ENCODE results near the gene RTN4IP1.
A peak's percentile ranks its signal among the peaks of the same experiment; 100 is the strongest.

RTN4IP1 gene

DNA sequence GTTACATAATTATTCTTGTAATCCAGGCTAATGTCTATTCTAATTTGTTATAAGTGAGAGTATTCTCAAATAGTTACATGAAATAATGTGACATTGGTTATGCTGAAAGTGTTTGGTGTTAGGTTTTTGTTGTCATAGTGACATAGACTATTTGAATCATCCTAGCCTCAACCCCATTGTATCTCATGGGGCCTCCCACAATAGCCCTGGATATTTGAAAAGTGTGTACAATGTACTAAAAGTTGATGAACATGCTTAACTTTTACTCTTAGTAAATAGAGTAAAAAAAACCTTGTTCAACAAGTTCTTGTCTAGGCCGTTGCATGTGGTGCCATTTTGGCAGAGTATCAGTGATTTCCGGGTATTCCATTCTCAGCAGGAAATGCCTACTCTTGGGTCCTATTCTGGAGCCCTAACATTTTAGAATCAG is 83.0 kb downstream of the RTN4IP1 start:
- no peak for DNase-seq

DNA sequence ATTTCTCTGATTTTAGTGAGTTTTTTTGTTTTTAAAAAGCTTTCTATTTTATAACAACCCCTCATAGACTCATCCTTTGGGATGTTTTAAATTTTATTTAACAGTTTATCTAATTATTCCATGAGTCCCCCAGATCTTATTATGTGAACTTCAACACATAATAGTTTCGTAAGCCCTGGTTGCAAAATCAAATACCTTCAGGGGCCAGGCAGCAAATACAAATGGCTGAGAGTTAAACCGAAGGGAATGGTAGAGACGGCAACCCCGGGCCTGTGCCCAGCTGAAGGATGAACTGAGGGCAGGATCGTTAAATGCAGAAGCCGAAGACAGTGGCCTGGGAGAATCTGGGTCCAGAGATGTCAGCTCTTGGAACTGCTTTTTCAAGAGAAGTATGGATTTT is 88.4 kb downstream of the RTN4IP1 start:
- no peak for DNase-seq

DNA sequence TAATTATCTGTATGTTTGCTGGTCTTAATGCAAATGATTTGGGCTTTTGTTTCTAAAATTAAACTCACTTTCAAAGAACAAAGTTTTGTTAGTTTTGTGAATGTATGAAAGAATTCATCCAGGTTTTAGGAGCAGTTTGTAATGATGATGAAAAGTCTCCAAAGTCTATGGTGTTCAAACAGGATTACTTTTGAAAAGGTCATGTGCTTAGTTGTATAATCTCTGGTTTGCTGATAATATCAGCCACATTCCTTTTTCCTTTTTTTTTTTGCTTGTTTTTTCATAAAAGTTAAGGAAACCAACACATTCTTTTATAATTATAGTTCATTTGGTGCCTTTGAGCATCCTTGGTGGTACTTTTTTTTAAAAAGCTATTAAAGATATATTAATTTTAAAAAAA is 88.9 kb downstream of the RTN4IP1 start:
- DNase-seq: no peak

DNA sequence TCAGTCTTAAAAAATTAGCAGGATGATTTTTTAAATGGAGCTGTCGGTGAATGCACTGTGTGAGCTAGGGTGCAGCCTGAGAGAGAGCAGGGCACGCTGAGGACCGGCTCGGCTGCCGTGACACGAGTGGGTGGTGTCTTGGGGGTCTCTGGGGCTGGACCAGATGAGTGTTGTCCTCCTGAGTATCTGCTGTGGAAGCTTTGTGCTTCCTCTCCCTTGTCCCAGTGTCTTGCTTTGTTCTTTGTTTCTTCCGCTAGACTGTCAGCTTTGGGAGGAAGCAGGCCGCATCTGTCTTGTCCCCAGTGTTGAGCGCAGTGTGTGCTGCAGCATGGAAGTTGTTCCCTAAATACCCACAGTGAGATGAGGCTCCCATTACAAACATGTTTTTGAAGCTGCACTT is 89.4 kb downstream of the RTN4IP1 start:
- no peak for DNase-seq

DNA sequence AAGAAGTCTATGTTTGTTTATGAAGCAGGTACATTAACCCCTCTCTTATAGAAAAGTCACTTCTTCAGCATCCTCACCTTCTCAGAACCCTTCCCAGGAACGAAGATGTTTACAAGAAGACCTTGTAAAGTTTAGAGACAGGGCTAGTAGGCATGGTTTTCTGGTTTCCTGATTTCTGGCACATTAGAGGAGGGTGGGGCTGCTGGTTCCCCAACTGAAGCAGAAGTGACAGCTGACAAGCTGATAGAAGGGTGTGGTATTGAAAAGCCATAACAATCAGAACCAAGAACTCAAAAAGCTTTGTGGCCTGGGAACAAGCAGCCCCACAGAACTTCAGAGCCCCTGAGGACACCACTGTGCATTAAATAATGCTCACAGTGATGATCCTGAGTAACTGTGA is 91.2 kb downstream of the RTN4IP1 start:
- DNase-seq: no peak

DNA sequence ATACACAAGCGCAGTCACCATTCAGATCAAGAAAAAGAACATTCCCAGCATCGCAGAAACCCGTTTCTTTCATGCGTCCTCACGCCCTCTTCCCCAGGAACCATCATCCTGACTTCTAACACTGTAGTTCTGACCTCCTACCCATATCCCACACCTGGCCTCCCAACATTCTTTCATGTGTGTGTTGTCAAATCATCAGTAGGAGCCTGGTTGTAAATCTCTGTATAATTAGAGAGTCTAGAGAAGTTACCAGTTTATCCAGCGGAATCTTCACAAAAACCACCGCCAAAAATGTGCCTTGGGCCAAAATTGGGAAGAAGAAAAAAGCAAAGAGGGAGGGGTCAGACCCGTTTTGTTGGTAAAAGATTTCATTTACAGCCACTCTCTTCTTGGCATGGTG is 91.6 kb downstream of the RTN4IP1 start:
- DNase-seq: no peak

DNA sequence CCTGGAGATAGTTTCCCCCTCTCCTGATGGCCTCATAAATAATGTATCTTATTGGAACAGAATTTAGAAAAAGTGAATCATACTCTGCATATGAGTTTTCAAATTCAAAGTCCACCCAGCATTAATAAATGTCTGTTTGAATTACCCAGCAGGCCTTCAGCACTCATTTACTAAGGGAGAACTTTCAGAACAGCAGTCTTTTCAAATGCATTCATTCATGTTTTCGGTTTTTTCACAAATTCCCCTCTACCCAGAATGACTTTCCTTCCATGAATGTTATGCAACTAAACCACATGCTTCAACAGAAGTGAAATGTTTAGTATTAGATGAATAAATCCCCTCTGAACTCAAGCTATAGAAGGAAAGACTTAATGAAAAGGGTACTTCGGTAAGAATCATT is 92.4 kb downstream of the RTN4IP1 start:
- DNase-seq: no peak

DNA sequence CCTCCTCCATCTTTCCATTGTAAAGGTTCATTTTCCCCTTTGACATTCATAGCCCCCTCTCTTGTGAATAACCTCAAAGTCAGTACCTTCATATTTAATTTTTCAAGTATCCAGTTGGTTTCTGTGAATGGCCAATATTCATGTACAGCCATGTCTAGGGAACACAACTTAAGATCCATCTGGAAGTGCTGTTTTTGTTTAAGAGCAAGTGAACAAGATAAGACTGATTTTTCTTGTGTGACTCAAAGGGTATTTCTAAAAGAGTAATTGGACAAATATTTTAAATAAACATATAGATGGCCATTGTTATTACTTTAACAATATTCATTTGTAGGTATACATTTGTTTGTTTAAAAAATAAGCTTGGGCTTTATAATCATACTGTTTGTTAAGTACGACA is 92.9 kb downstream of the RTN4IP1 start:
- DNase-seq: no peak

DNA sequence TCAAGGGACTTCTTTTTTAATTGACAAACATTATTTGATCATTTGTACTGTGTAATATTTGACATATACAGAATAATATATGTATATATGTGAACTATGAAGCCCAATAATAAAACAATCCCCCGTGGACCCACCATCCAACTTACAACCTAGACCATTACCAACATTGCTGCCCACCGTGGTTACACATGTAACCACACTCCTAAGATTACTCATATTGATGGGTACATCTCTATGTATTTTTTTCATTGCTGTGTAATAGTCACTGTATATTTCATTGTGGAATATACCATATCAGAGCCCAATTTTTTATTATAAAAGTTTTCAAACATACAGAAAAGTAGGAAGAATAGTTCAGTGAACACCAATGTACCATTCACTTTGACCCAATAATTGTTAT is 94.3 kb downstream of the RTN4IP1 start:
- DNase-seq: no peak

DNA sequence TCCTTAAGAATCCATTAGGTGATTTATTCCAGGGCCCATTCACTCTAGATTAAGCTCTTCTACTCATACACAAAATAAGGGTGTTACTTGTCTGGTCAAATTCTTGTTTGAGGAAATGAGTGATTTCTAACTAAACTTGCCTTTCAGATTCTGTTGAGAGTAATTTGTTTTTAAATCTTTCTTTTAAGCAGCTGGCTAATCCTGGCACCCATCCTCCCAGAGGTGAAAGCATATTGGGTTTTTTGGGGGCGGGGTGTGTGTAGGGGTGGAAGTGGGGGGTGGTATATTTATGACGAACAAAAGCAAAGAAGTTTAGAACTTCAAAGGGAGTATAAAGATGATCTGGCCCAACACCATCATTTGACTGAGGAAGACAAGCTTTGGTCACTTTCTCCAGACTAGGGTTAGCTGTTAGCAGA is 94.7 kb downstream of the RTN4IP1 start:
- peak; percentile 44 to 54 for DNase-seq

DNA sequence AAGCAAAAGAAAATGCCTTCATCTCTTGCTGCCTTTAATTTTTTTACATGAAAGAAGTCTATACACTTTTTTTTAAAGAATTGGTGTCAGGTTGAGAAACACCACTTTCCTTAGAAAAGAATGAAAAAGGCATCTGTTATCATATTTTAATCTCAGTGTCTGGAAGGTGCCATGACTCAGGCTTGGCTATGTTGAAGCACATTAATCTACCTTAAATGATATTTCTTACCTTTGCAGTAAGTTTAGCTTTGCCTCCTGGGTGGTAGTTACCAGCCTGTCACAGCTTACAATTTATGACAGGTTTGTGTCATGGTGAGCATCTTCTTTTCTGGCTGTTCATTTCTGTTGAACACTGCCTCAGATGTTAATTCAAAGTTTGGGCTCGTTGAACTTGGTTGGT is 95.3 kb downstream of the RTN4IP1 start:
- DNase-seq: no peak

DNA sequence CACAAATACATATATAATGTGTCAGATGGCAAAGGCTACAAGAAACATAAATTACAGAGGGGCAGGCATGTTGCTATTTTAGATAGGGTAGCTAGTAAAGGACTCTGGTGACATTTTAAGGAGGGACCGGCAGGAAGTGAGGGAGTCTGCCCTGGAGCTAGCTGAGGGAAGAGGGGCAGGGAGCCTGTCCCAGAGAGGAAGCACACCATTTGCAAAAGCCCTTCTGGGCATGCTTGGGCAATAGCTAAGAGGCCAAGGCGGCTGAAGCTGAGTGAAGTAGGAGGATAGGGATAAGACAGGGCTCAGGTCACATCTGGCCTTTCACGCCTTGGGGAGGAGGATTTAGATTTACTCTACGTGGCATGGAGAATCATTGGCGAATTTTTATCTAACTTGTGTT is 96.2 kb downstream of the RTN4IP1 start:
- no peak for DNase-seq

DNA sequence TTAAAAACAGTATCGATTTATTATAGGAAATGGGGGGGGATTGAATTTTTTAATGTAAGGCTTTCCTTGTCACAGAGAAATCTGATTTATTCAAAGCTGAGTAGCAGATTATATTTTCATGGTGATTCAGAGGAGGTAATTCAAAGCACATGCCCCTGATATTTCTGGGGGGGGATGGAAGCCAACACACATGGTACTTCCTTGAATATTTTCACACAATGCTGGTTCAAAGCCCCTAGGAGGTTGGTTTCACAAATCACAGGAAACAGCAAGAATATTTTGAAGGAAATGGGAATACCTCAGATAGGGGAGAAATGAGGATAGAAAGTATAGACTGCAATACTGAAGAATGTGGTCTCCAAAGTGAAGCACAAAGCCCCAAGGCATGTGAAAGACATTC is 98.8 kb downstream of the RTN4IP1 start:
- no peak for DNase-seq

DNA sequence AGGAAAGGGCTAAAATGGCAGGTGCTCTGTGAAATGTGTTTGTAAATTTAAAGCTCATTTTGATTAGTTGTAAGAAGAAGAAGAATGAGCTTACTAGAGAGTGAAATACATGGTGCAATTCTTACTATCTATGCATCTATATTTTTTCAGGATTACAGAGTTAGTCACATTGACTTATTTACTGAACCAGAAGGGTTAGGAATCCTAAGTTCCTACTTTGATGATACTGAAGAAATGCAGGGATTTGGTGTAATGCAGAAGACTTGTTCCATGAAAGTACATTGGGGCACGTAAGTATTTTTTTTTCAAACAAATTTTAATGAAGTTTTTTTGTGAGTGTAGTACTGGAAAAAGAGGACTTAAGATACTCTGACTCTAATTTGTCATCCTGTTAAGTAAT is 99.3 kb downstream of the RTN4IP1 start:
- DNase-seq: no peak

DNA sequence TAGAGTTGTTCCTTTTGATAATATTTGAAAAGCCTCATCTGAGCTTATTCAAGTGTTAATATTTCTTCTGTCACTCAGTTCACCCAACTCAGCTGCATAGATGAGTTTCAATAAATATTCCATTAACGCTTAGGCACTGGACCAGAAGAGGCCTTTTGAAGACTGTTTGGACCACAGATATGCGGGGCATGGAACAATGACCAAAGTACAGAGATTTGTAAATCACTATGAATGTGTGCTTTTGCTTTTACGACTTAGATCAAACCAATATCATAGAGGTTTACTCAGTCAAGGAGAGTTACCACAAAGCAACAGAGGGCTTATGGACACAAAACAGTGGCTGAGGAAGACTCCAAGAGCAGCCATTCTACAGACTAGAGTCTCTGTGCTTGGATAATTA is 99.9 kb downstream of the RTN4IP1 start:
- no peak for DNase-seq

DNA sequence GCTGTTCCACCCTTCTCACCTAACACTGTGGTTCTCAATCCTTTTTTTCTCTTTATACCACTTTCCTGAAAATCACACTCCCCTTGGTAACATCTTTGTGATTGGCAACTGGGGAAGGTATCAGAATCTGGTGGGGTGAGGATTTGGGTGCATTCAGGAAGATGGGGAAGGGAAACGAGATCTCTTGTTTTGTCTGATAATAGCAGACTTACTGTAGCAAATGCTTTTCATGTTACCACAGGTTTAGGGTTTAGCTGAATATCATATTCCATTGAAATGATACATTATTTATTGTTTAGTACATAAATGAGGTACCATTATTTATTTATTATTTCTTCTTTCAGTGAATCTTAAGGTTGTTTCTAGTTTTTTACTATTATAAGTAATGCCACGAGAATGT is 100.8 kb downstream of the RTN4IP1 start:
- DNase-seq: no peak

DNA sequence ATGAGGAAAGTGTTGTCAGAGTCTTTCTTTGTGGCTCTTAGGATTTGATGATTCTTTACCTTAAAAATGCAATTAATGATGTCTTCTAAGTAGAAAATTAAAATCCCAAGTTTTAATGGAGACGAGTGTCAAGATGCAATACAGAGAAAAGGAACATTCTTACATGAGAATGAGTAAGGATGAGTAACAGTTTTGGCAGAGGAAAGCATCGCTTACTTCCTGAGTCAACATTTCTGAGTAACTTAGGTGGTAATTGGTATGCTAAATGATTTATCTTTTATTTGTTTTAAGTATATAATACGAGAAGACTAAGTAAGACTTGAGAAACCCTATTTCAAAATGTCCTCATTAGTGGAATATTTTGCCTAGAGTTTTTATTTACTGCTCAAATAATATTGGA is 101.3 kb downstream of the RTN4IP1 start:
- DNase-seq: no peak

DNA sequence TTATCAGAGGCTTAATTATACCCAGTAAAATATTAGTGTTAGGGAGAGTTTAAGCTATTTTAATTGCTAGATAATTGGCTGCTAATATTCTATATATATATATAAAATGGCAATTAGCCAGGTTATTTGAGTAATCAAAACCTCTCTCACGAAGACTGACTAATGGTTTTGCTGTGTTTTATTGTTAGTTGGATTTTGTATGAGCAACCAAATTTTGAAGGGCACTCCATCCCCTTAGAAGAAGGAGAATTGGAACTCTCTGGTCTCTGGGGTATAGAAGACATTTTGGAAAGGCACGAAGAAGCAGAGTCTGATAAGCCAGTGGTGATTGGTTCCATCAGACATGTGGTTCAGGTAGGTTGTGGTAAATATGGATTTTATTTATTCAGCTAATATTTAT is 102.2 kb downstream of the RTN4IP1 start:
- no peak for DNase-seq

DNA sequence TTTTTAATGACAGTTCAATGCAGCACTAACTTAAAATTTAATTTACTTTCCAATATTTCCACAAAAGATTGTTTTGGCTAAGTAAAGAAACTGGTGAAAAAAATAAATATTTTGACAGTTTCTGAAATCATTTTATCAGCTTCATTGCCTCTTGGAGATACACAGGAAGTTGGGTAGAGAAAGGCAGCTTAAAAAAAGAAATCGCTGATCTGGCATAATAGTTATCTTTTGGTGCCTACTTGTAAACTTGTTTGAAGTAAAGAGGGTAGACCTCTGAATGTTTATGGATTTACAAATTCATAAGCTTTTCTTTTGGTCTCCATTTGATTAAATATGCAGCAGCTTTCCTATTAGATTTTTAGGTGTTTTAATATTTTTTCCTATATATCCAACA is 103.4 kb downstream of the RTN4IP1 start:
- DNase-seq: no peak

DNA sequence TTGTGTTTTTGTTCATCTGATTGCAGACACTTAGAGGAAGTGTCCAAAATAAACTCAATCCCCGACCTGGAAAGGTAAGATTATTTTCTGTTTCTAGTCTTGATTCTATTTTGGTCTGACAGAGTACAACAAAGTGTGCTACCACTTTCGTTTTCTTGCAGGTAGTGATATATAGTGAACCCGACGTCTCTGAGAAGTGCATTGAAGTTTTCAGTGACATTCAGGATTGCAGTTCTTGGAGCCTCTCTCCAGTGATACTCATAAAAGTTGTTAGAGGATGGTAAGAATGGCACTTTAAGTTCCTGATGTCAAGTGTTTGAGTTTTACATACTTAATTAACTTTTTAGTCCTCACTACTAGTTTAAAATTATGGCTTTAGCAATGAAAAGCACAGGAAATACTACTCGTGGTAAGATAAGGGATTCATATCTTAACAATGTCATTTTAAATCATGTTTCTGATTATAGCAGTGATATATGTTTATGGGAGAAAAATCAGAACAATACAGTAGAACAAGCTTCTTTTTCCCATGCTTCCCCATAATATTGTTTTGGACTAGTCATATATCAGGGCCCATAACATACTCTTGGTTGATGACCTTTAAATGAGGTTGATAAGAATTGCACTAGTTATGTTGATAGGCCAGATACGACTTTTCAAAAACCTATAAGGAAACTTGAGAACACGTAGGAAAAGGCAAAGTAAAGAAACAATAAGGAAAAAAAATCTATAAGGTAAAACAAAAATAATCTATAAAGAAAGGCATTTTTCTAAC is 104.0 kb downstream of the RTN4IP1 start:
- no peak for DNase-seq

DNA sequence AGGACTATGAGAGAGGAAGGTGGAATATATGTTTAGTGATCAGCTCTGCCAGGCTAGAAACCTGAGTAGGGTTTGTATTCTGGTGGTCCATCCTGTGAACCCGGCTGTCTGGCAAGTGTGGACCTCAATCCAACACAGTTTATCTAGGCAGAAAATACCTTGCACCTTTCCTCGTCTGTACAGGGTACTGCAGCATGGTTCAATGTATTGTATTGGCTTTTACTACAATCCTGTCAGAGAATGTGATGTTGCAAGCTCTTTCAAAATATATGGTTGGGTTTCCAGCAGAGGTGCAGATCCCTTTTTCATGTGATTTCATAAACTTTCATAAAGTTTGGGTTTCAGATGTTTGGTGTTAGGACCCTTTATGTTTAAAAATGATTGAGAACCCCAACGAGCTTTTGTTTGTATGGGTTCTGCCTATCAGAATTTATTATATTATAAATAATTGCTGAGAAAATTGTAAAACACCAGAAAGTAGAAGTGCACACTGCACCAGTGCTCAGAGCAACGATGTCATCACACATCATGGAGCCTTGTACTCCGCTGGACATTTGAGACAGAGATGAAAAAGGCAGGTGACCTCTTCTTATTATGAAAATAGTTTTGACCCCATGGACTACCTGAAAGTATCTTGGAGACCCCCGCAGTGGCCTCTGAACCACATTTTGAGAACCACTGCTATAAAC is 106.6 kb downstream of the RTN4IP1 start:
- no peak for DNase-seq
